Measurements from ENCODE around the gene CHCHD6. TPM values are rescaled to one million over a fixed set of nuclear protein-coding genes. Genes with fewer than 3 reads are reported as not detected.

The CHCHD6 gene
- total RNA-seq, 4 donors from 2014 or later = 2.0 to 11.5 (median 10.0) TPM

DNA sequence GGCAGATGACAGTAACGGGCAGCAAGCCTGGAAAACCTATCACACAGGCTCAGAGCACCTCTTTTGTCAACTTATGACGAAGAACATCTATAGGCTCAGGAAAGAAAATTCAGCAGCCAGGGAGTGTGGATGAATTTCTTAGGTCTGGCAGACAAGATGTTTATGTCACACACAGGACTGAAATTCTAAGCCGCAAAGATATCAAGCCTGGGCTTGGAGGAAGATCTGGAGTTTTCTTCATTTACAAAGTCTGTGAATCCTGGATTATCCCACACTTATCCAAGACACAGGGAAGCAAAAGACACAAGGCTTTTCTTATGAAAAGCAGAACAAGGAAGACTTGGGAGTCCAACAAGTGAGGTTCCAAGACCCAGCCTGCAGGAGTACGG, 23.4 kb upstream of the CHCHD6 start:
- TF ChIP-seq, protein P1, sequence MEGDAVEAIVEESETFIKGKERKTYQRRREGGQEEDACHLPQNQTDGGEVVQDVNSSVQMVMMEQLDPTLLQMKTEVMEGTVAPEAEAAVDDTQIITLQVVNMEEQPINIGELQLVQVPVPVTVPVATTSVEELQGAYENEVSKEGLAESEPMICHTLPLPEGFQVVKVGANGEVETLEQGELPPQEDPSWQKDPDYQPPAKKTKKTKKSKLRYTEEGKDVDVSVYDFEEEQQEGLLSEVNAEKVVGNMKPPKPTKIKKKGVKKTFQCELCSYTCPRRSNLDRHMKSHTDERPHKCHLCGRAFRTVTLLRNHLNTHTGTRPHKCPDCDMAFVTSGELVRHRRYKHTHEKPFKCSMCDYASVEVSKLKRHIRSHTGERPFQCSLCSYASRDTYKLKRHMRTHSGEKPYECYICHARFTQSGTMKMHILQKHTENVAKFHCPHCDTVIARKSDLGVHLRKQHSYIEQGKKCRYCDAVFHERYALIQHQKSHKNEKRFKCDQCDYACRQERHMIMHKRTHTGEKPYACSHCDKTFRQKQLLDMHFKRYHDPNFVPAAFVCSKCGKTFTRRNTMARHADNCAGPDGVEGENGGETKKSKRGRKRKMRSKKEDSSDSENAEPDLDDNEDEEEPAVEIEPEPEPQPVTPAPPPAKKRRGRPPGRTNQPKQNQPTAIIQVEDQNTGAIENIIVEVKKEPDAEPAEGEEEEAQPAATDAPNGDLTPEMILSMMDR (IDR thresholded peaks at IDR 0.05; ENCODE audit: low read depth) = no peak

DNA sequence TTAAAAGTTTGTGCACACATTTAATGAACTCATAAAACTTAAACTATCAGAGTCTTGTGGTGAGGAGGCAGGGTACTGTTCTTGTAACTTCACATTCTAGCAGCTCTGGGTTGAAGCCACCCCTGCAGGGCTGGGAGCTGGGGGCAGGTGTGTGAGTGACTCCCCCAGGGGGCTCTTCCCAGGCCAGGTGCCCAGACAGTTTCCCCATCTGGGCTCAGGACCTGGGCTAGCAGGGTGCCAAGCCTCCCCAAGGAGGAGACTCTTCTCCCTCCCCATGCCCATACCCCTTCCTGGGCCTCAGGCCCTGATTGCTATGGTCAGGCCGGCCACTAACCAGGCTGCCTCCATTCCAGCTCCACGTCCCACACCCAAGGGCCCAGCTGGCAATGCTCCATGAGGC, 22.0 kb upstream of the CHCHD6 start:
- TF ChIP-seq, protein P1 (IDR thresholded peaks at IDR 0.05; ENCODE audit: low read depth) = no peak

GRCh38 chr3:126683069-126683468, 21.0 kb upstream of the CHCHD6 start:
- TF ChIP-seq, protein P1 (IDR thresholded peaks at IDR 0.05; ENCODE audit: low read depth) = no peak

DNA sequence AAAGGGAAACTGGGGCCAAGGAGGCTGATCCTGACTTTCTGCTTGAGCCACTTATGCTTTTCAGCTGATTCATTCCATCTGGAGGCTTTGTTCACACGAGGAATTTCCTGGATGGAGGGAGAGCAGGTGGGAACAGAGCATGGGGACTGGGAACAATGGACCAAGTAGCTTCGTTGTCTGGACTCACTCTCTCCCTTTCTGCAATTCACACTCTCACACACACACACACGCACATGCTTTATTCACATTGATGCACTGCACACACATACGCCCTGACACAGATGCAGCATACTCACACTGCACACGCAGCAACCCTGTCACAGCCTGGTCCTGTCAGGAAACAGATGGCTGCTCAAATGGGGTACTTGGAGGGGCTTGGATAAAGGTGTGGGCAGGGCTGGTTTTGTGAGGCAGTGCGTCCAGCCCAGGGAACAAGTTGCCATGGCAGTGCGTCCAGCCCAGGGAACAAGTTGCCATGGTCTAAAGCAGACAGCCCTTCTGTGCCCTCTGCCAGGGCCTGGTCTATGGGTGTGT, 19.8 kb upstream of the CHCHD6 start:
- TF ChIP-seq, protein P1 (IDR thresholded peaks at IDR 0.05; ENCODE audit: low read depth) = no peak

- TF ChIP-seq, protein P1 (IDR thresholded peaks at IDR 0.05; ENCODE audit: low read depth) = no peak
Measured at GRCh38 chr3:126685021-126685420, 19.0 kb upstream of the CHCHD6 start.

GRCh38 chr3:126685493-126685892, 18.5 kb upstream of the CHCHD6 start:
- TF ChIP-seq, protein P1 (IDR thresholded peaks at IDR 0.05; ENCODE audit: low read depth) = no peak

DNA sequence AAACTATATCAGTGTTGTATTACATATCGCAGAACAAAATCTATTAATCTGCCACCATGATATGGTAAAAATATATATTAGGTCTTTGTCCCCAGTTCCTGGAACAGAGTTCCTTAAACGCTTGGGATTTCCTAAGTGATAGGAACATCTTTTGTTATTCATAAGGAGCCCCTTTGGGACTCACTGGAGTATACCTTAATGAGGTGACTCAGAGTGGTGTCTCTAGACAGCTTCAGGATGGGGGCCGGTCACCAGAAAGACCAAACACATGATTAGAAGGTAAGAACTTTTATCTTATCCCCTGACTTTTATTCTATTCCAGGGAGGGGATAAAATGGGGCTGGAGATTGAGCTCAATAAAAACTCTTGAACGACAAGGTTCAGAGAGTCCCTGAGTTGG, 12.3 kb upstream of the CHCHD6 start:
- TF ChIP-seq, protein P1 (IDR thresholded peaks at IDR 0.05; ENCODE audit: low read depth) = no peak
